CD4-positive, alpha-beta T cell (primary cell): ENCODE measurements around the gene NTN1. TPM values are rescaled to one million over a fixed set of nuclear protein-coding genes. Genes with fewer than 3 reads are reported as not detected.

Experiments
- ATAC-seq: fragments of 200-7000 bp; cut with Tn5 transposase; one replicate; pipeline ENCODE4 v1.10.0; 2022; ENCODE audit warnings: mild to moderate bottlenecking; ENCODE audit not compliant: poor library complexity
- CTCF ChIA-PET: fragments of 350-600 bp; sonication (Branson Sonifier 250); formaldehyde crosslinking; loops from one replicate; lab custom pipeline; 2021; ENCODE audit warnings: antibody characterized with exemption, inconsistent platforms; lab: Charles Lee
- POLR2A ChIA-PET: fragments of 350-600 bp; sonication (Branson Sonifier 250); formaldehyde crosslinking; loops from one replicate; lab custom pipeline; 2021; ENCODE audit warnings: antibody characterized with exemption, inconsistent platforms; lab: Charles Lee
- DNase-seq, 14 experiments: peaks; one replicate each; pipeline ENCODE4 v3.0.0-alpha.2; 2013 to 2020; ENCODE audit warnings: mixed read lengths in 2 of 14
- H3K27ac ChIP-seq, 2 donors: one replicate each; pipeline versions ENCODE4 v1.5.1 to v1.7.0; 2013; ENCODE audit warnings: low read length in 2 of 2, low read depth in 1 of 2, mild to moderate bottlenecking in 1 of 2
- H3K27me3 ChIP-seq, 2 experiments: 1 replicate in 1 of 2; 2 replicates in 1 of 2; pipeline versions ENCODE4 v1.6.1 to v1.7.0; 2013; ENCODE audit warnings: low read length in 2 of 2, control low read depth in 1 of 2, mild to moderate bottlenecking in 1 of 2, moderate library complexity in 1 of 2; ENCODE audit not compliant: insufficient read depth in 2 of 2, control insufficient read depth in 1 of 2
- H3K36me3 ChIP-seq: one replicate; pipeline ENCODE4 v1.6.1; 2013; ENCODE audit warnings: low read length, control low read depth; ENCODE audit not compliant: insufficient read depth
- H3K4me1 ChIP-seq: one replicate; pipeline ENCODE4 v1.6.1; 2013; ENCODE audit warnings: low read length, control low read depth; ENCODE audit not compliant: insufficient read depth
- H3K4me3 ChIP-seq: one replicate; pipeline ENCODE4 v1.5.1; 2013; ENCODE audit warnings: mild to moderate bottlenecking, low read length, moderate library complexity
- H3K9me3 ChIP-seq, 2 experiments: 1 replicate in 1 of 2; 2 replicates in 1 of 2; pipeline versions ENCODE4 v1.6.1 to v1.7.0; 2013; ENCODE audit warnings: low read length in 2 of 2, mild to moderate bottlenecking in 2 of 2, control low read depth in 1 of 2, moderate library complexity in 1 of 2; ENCODE audit not compliant: control insufficient read depth in 1 of 2, insufficient read depth in 1 of 2
- H3K27ac Mint-ChIP-seq: one replicate; pipeline ENCODE4 v1.8.0; 2020; ENCODE audit warnings: mixed read lengths
- H3K27me3 Mint-ChIP-seq: one replicate; pipeline ENCODE4 v1.8.0; 2021; ENCODE audit warnings: mixed read lengths
- H3K36me3 Mint-ChIP-seq: one replicate; pipeline ENCODE4 v1.8.0; 2021; ENCODE audit warnings: low read depth, mixed read lengths
- H3K4me1 Mint-ChIP-seq: one replicate; pipeline ENCODE4 v1.8.0; 2021; ENCODE audit warnings: low read depth, mixed read lengths
- H3K4me3 Mint-ChIP-seq: one replicate; pipeline ENCODE4 v1.8.0; 2020; ENCODE audit warnings: mild to moderate bottlenecking, mixed read lengths
- H3K9me3 Mint-ChIP-seq: one replicate; pipeline ENCODE4 v1.8.0; 2020; ENCODE audit warnings: mixed read lengths
- intact Hi-C, 2 experiments: fragments of 100-400 bp; cut with DNase I in 1 of 2; cut with micrococcal nuclease in 1 of 2; formaldehyde crosslinking; loops; one replicate each; pipeline versions ENCODE4 v1.15.1 to v1.9.0; 2023 to 2025; cut with DNase I, micrococcal nuclease
- total RNA-seq, 174 experiments: library from RNA in 2 of 174; stranded (reverse) in 2 of 174; gene quantifications; one replicate each; pipeline ENCODE4 v1.2.3 and lab custom pipeline; 2021 to 2026
- TF ChIP-seq, protein P1 (sequence below): fragments of 200-600 bp; IDR thresholded peaks from one replicate; pipeline ENCODE4 v1.8.0; 2022; ENCODE audit warnings: antibody characterized with exemption, mild to moderate bottlenecking

NTN1 gene
- total RNA-seq, 2 experiments from 2014 or later, result 0.08 to 0.14 TPM

- Mint-ChIP-seq H3K9me3 (no peaks in the 10 kb centered on the region), H3K27ac (no peak overlapping the region), H3K27me3 (no peaks in the 10 kb centered on the region), H3K36me3 (no peaks in the 10 kb centered on the region), H3K4me1 (no peaks in the 10 kb centered on the region), H3K4me3 (no peak overlapping the region)
- Histone ChIP-seq H3K4me1 (no peaks in the 10 kb centered on the region), H3K27ac (no peak overlapping the region), H3K27me3 (no peaks in the 10 kb centered on the region), H3K4me3 (no peak overlapping the region), H3K9me3 (peaks cover 0 to 8% of the 10 kb centered on the region in 2 experiments), H3K36me3 (no peaks in the 10 kb centered on the region)
- intact Hi-C loops, result no loop called here
- ChIA-PET POLR2A (no interaction called here), CTCF (no interaction called here)
- TF ChIP-seq, protein P1, sequence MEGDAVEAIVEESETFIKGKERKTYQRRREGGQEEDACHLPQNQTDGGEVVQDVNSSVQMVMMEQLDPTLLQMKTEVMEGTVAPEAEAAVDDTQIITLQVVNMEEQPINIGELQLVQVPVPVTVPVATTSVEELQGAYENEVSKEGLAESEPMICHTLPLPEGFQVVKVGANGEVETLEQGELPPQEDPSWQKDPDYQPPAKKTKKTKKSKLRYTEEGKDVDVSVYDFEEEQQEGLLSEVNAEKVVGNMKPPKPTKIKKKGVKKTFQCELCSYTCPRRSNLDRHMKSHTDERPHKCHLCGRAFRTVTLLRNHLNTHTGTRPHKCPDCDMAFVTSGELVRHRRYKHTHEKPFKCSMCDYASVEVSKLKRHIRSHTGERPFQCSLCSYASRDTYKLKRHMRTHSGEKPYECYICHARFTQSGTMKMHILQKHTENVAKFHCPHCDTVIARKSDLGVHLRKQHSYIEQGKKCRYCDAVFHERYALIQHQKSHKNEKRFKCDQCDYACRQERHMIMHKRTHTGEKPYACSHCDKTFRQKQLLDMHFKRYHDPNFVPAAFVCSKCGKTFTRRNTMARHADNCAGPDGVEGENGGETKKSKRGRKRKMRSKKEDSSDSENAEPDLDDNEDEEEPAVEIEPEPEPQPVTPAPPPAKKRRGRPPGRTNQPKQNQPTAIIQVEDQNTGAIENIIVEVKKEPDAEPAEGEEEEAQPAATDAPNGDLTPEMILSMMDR, result no peak
- ATAC-seq, result no peak
- no peak for DNase-seq
Measured at GRCh38 chr17:9170853-9171252, 149.5 kb downstream of the NTN1 start.

GRCh38 chr17:9173386-9173983 lies 152.2 kb downstream of the NTN1 start:
- POLR2A ChIA-PET, result no interaction called here
- Histone ChIP-seq H3K4me1 (no peaks in the 10 kb centered on the region), H3K27ac (no peak overlapping the region), H3K4me3 (no peak overlapping the region), H3K36me3 (no peaks in the 10 kb centered on the region), H3K27me3 (no peaks in the 10 kb centered on the region), H3K9me3 (peaks cover 0 to 8% of the 10 kb centered on the region in 2 experiments)
- CTCF ChIA-PET, result no interaction called here
- no peaks in the 10 kb centered on the region for H3K4me1 Mint-ChIP-seq
- no peaks in the 10 kb centered on the region for H3K27me3 Mint-ChIP-seq
- H3K27ac Mint-ChIP-seq, result no peak overlapping the region
- TF ChIP-seq, protein P1, result no peak
- H3K36me3 Mint-ChIP-seq, result no peaks in the 10 kb centered on the region
- DNase-seq (no peak), ATAC-seq (no peak)
- intact Hi-C loops, result no loop called here
- H3K9me3 Mint-ChIP-seq, result no peaks in the 10 kb centered on the region
- H3K4me3 Mint-ChIP-seq, result no peak overlapping the region

DNA sequence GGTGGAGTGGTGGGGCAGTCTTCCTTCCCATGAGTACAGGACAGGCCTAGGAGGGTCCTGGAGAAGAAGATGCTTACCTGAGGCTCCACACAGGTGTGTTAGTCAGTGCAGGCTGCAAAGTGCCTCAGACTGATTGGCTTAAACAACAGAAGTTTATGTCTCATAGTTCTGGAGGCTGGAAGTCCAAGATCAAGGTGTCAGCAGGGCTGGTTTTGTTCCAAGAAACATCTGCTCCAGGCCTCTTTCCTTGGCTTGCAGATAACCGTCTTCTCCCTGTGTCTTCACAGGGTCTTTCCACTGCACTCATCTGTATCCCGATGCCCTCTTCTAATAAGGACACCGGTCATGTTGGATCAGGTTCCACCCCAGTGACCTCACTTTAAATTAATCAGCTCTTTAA lies 153.0 kb downstream of the NTN1 start:
- DNase-seq, result no peak
- no peaks in the 10 kb centered on the region for H3K36me3 ChIP-seq
- peaks cover 0 to 8% of the 10 kb centered on the region in 2 experiments for H3K9me3 ChIP-seq
- no peaks in the 10 kb centered on the region for H3K27me3 ChIP-seq
- H3K27ac Mint-ChIP-seq, result no peak overlapping the region
- ChIA-PET CTCF (no interaction called here), POLR2A (no interaction called here)
- H3K4me1 Mint-ChIP-seq, result no peaks in the 10 kb centered on the region
- H3K4me1 ChIP-seq, result no peaks in the 10 kb centered on the region
- no peak overlapping the region for H3K4me3 ChIP-seq
- TF ChIP-seq, protein P1, result no peak
- no peaks in the 10 kb centered on the region for H3K36me3 Mint-ChIP-seq
- no peak overlapping the region for H3K4me3 Mint-ChIP-seq
- no peaks in the 10 kb centered on the region for H3K27me3 Mint-ChIP-seq
- no peaks in the 10 kb centered on the region for H3K9me3 Mint-ChIP-seq
- no peak for ATAC-seq
- no peak overlapping the region for H3K27ac ChIP-seq
- intact Hi-C loops, result no loop called here
